ENCODE results near the gene TMOD2.

The TMOD2 gene

GRCh38 chr15:51849860-51850259 is 98.5 kb downstream of the TMOD2 start:
- no peak for DNase-seq

- DNase-seq: no peak
Observed at GRCh38 chr15:51853998-51854397, 102.6 kb downstream of the TMOD2 start.

GRCh38 chr15:51855612-51856011 is 104.2 kb downstream of the TMOD2 start:
- no peak for DNase-seq

DNA sequence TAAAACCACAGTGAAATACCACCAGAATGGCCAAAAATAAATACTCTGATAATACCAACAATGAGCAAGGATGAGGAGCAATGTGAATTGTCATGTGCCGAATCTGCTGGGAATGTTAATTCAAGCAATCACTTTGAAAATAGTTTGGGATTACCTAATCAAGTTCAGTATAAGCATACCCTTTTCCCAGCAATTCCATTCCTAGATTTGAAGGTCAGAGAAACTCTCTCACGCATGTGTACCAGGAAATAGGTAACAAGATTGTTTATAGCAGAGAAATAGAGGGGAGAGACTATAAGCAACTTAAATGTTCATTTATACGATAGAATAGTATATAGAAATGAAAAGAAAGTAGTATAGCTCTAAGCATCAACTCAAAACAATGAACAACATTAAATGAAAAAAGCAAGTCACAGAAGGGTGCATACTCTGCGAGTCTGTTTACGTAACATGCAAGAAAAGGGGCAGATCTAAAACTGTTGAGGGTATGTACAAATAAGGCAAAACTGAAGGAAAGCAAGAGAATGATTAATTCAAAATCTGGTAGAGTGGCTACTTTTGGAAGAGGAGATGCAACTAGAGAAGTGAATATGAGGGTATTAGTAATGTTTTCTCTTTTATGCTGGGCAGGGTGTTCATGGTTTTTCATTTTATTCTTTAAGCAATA is 105.5 kb downstream of the TMOD2 start:
- DNase-seq: no peak

- DNase-seq: no peak
Observed at GRCh38 chr15:51861557-51862359, 110.4 kb downstream of the TMOD2 start.

GRCh38 chr15:51863131-51863530 is 111.7 kb downstream of the TMOD2 start:
- no peak for DNase-seq

DNA sequence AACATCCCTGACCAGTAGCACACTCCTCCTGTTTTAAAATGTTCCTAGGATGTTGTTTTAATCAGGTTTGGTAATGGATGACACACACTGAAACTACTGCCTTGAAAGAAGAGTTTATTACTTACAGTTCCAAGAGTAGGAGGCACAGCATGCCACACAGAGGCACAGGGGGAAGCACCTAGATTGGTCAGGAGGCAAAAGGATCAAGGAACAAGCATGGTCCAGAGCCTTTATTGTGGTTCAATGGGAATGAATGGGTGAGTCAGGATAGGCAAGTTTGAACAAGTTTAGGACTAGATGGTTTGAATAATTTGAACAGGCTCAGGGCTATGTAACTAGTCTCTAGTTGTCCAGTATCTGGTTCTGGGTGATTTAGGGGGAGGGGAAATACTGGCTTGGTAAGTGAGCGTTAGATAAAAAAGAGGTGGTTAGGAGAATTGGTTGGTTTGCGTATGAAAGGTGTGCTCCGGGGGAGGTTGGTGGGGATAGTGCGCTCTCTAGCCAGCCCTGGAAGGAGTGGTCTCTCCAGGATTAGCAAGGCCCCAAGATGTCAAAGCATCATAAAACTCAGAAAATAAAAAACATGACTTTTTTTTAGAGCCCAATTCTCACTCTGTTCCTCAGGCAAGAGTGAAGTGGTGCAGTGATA is 113.1 kb downstream of the TMOD2 start:
- no peak for DNase-seq

DNA sequence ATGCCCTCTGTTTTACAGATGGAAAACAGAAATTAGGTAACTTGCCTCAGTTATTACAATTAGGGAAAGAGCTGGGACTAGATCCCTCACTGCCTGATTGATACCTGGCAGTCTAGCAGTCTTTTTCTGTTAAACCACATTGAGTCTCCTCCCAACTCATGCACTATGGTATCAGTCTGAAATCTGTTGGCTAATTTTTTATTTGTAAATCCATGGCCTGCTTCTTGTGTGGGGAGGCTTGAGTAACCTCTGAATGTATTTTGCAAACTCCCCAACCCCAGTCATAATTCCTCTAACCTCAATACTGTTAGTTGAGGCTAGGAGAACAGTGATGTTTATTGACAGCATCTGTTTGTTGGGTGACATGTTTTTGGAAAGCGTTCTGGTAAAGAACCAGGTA is 113.9 kb downstream of the TMOD2 start:
- DNase-seq: no peak
